Hepatocyte (in vitro differentiated cells): ENCODE data around the gene ZNF177. TPM values are rescaled to one million over a fixed set of nuclear protein-coding genes. Genes with fewer than 3 reads are reported as not detected.

ENCODE experiments used
- DNase-seq: peaks from one replicate; pipeline ENCODE4 v3.0.0-alpha.2; 2016; ENCODE audit warnings: low spot score
- H2AFZ ChIP-seq: fragments of 200-600 bp; sonication (generic); 2 replicates; pipeline ENCODE4 v1.6.0; 2016; ENCODE audit warnings: antibody characterized with exemption, mild to moderate bottlenecking
- H3K27ac ChIP-seq: fragments of 200-600 bp; sonication (generic); 2 replicates; pipeline ENCODE4 v1.5.1; 2016; ENCODE audit warnings: mild to moderate bottlenecking
- H3K27me3 ChIP-seq: fragments of 200-600 bp; sonication (generic); 2 replicates; pipeline ENCODE4 v1.6.1; 2016
- H3K36me3 ChIP-seq: fragments of 200-600 bp; sonication (generic); replicated peaks from 2 replicates; pipeline ENCODE4 v1.5.1; 2016; ENCODE audit warnings: low read depth; ENCODE audit not compliant: insufficient read depth
- H3K4me1 ChIP-seq: fragments of 200-600 bp; sonication (generic); 2 replicates; pipeline ENCODE4 v1.5.1; 2016; ENCODE audit warnings: mild to moderate bottlenecking, moderate library complexity; ENCODE audit not compliant: insufficient read depth
- H3K4me2 ChIP-seq: fragments of 200-600 bp; sonication (generic); 2 replicates; pipeline ENCODE4 v1.6.0; 2016
- H3K4me3 ChIP-seq: fragments of 200-600 bp; sonication (generic); 2 replicates; pipeline ENCODE4 v1.5.1; 2016; ENCODE audit warnings: mild to moderate bottlenecking
- H3K79me2 ChIP-seq: fragments of 200-600 bp; sonication (generic); 2 replicates; pipeline ENCODE4 v1.6.0; 2017; ENCODE audit warnings: mild to moderate bottlenecking
- H3K9me2 ChIP-seq: fragments of 200-600 bp; sonication (generic); replicated peaks from 2 replicates; pipeline ENCODE4 v1.6.0; 2017; ENCODE audit warnings: mild to moderate bottlenecking; ENCODE audit not compliant: insufficient read depth
- H3K9me3 ChIP-seq: fragments of 200-600 bp; sonication (generic); 2 replicates; pipeline ENCODE4 v1.5.1; 2016; ENCODE audit warnings: low read depth, mild to moderate bottlenecking
- H4K20me1 ChIP-seq: fragments of 200-600 bp; sonication (generic); 2 replicates; pipeline ENCODE4 v1.6.0; 2016; ENCODE audit warnings: mild to moderate bottlenecking; ENCODE audit not compliant: insufficient read depth, poor library complexity, severe bottlenecking
- EZH2 ChIP-seq: fragments of 200-600 bp; sonication (generic); IDR thresholded peaks from 2 replicates; pipeline ENCODE4 v1.6.1; 2016; ENCODE audit warnings: antibody characterized with exemption, mild to moderate bottlenecking, borderline replicate concordance
- EZH2phosphoT487 ChIP-seq: fragments of 200-600 bp; sonication (generic); IDR thresholded peaks from one replicate; pipeline ENCODE4 v1.6.1; 2018; ENCODE audit warnings: antibody characterized with exemption, mild to moderate bottlenecking, low read depth, moderate library complexity; ENCODE audit not compliant: unreplicated experiment, severe bottlenecking
- WGBS: methylation state at CpG from one replicate; pipeline ENCODE4 v1.1.6; 2016; ENCODE audit warnings: low lambda C conversion rate; ENCODE audit errors: missing lambda C conversion rate; 5-methylcytosine and 5-hydroxymethylcytosine counted together
- polyA plus RNA-seq: library from polyadenylated mRNA; unstranded; fragments of >200 nt; fragmentation: Nextera tagmentation; extraction: Ambion mirVana; gene quantifications from 2 replicates; pipeline ENCODE4 v1.2.1, GENCODE V29; 2016
- total RNA-seq: library from RNA; depleted of rRNA; stranded (reverse); fragments of >200 nt; gene quantifications from 2 replicates; pipeline ENCODE4 v1.2.3, GENCODE V29; 2014
- TF ChIP-seq, protein P1 (sequence below): fragments of 200-600 bp; sonication (generic); IDR thresholded peaks from 2 replicates; pipeline ENCODE4 v1.5.1; 2016; ENCODE audit warnings: antibody characterized with exemption, mild to moderate bottlenecking; ENCODE audit not compliant: poor library complexity

The ZNF177 gene
- total and polyA plus RNA-seq, 2 experiments from 2014 or later: 4.2 to 5.2 TPM

DNA sequence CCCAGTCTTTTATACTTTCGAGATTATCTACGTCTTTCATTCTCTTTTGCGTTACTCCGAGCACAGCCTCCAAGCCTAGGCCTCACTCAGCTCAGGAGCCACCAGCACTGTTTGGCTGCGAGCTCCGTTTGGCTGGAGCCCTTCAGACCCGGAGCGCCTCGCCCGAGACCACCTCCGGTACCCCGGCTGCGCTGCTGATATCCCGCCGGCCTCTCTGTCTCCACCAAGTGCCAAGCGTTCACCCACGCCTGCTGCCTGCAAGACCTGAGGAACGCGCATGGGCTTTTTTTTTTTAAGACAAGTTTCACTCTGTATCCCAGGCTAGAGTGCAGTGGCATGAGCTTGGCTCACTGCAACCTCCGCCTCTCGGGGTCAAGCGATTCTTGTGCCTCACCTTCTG, 14.1 kb upstream of the ZNF177 start:
- Histone ChIP-seq H3K27me3 (no peaks in the 10 kb centered on the region), H3K4me2 (no peak overlapping the region), H3K9me3 (peaks cover 53% of the 10 kb centered on the region), H3K36me3 (peaks cover 12% of the 10 kb centered on the region), H3K9me2 (no peaks in the 10 kb centered on the region), H3K4me1 (no peaks in the 10 kb centered on the region), H3K4me3 (no peak overlapping the region), H4K20me1 (no peaks in the 10 kb centered on the region), H3K27ac (no peak overlapping the region), H2AFZ (no peak overlapping the region), H3K79me2 (no peaks in the 10 kb centered on the region)
- DNase-seq: no peak
- WGBS: 99% methylated on average over 22 of the region's 22 CpGs
- TF ChIP-seq EZH2phosphoT487 (no peak), EZH2 (no peak)
- TF ChIP-seq, protein P1, sequence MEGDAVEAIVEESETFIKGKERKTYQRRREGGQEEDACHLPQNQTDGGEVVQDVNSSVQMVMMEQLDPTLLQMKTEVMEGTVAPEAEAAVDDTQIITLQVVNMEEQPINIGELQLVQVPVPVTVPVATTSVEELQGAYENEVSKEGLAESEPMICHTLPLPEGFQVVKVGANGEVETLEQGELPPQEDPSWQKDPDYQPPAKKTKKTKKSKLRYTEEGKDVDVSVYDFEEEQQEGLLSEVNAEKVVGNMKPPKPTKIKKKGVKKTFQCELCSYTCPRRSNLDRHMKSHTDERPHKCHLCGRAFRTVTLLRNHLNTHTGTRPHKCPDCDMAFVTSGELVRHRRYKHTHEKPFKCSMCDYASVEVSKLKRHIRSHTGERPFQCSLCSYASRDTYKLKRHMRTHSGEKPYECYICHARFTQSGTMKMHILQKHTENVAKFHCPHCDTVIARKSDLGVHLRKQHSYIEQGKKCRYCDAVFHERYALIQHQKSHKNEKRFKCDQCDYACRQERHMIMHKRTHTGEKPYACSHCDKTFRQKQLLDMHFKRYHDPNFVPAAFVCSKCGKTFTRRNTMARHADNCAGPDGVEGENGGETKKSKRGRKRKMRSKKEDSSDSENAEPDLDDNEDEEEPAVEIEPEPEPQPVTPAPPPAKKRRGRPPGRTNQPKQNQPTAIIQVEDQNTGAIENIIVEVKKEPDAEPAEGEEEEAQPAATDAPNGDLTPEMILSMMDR: no peak

DNA sequence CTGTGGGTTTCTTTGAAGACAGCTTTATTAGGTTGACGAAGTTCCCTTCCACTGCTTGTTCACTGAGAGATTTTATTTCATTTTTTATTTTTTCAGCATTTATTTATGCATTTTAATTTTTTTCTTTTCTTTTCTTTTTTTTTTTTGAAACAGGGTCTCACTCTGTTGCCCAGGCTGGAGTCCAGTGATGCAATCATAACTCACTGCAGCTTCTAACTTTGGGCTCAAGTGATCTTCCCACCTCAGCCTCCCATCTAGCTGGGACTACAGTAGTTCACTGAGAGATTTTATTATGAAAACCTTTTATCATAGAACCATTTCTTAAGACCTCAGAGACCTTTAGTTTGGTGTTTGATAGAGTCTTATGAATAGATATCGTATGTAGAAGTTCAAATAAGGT, 10.3 kb upstream of the ZNF177 start:
- no peaks in the 10 kb centered on the region for H3K27me3 ChIP-seq
- no peaks in the 10 kb centered on the region for H3K4me1 ChIP-seq
- H3K4me2 ChIP-seq: no peak overlapping the region
- H4K20me1 ChIP-seq: no peaks in the 10 kb centered on the region
- H3K79me2 ChIP-seq: no peaks in the 10 kb centered on the region
- no peak for DNase-seq
- peaks cover 50% of the 10 kb centered on the region for H3K9me3 ChIP-seq
- H3K36me3 ChIP-seq: no peaks in the 10 kb centered on the region
- no peak for TF ChIP-seq EZH2
- TF ChIP-seq, protein P1: no peak
- no peak for TF ChIP-seq EZH2phosphoT487
- WGBS: 93% methylated on average over 2 of the region's 2 CpGs
- H3K27ac ChIP-seq: no peak overlapping the region
- H3K4me3 ChIP-seq: no peak overlapping the region
- no peaks in the 10 kb centered on the region for H3K9me2 ChIP-seq
- H2AFZ ChIP-seq: no peak overlapping the region

DNA sequence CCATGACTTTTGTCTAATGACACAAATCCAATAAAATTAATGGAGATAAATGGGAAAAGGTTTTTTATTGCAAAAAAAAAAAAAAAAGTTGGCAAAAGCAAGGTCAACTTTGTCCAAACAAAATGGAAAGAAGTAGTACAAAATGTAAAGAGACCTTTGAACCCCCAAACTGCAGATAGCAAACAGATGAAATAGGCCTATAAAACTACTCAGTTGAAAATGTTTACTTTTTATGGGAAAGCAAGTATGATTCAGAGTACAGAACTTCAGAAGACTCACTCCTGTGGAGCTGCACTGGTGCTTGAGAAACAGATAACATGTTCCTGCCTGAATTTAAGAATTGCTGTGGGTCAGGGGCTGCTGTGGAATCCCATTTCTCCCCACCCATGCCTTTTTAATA, 9.8 kb upstream of the ZNF177 start:
- no peaks in the 10 kb centered on the region for H3K27me3 ChIP-seq
- no peaks in the 10 kb centered on the region for H3K79me2 ChIP-seq
- DNase-seq: no peak
- H3K27ac ChIP-seq: no peak overlapping the region
- no peaks in the 10 kb centered on the region for H4K20me1 ChIP-seq
- H3K9me2 ChIP-seq: no peaks in the 10 kb centered on the region
- H3K4me3 ChIP-seq: no peak overlapping the region
- peaks cover 47% of the 10 kb centered on the region for H3K9me3 ChIP-seq
- no peaks in the 10 kb centered on the region for H3K4me1 ChIP-seq
- TF ChIP-seq EZH2 (no peak), EZH2phosphoT487 (no peak)
- TF ChIP-seq, protein P1: no peak
- no peaks in the 10 kb centered on the region for H3K36me3 ChIP-seq
- H2AFZ ChIP-seq: no peak overlapping the region
- no peak overlapping the region for H3K4me2 ChIP-seq

DNA sequence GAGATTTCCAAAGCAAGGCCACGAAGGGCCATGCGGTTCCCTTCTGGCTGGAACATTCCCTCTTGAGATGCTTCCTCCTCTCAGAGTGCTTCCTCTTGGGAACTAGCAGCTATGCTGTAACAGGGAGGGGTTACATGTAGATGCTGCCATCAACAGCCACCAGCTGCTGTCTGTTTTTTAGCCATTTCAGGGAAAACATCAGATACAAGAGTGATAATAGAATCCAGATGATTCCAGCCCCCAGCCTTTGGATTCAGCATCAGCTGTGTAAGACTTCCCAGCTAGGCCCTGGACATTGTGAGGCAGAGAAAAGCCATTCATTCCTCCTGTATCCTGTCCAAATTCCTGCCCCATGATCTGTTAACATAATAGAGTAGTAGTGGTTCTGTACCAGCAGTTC, 8.2 kb upstream of the ZNF177 start:
- DNase-seq: no peak
- no peak overlapping the region for H2AFZ ChIP-seq
- H3K27ac ChIP-seq: no peak overlapping the region
- H4K20me1 ChIP-seq: no peaks in the 10 kb centered on the region
- H3K9me3 ChIP-seq: peaks cover 45% of the 10 kb centered on the region
- no peaks in the 10 kb centered on the region for H3K27me3 ChIP-seq
- no peak overlapping the region for H3K4me2 ChIP-seq
- H3K36me3 ChIP-seq: peaks cover 3% of the 10 kb centered on the region
- H3K9me2 ChIP-seq: no peaks in the 10 kb centered on the region
- no peaks in the 10 kb centered on the region for H3K79me2 ChIP-seq
- no peak overlapping the region for H3K4me3 ChIP-seq
- no peaks in the 10 kb centered on the region for H3K4me1 ChIP-seq
- whole genome bisulfite sequencing: 96% methylated on average over 2 of the region's 2 CpGs
- TF ChIP-seq EZH2phosphoT487 (no peak), EZH2 (no peak)
- TF ChIP-seq, protein P1: no peak
